NCI-H128 (cell line): ENCODE measurements around the gene KANSL1.

Experiments used
- DNase-seq: peaks from one replicate; lab custom pipeline; 2025; ENCODE audit not compliant: unreplicated experiment; lab: John Stamatoyannopoulos, UW

The KANSL1 gene

GRCh38 chr17:45987706-45988105 is 205.5 kb downstream of the KANSL1 start:
- DNase-seq: no peak

GRCh38 chr17:45986056-45986455 is 207.2 kb downstream of the KANSL1 start:
- no peak for DNase-seq

GRCh38 chr17:45985447-45985846 is 207.8 kb downstream of the KANSL1 start:
- no peak for DNase-seq

GRCh38 chr17:45984368-45984767 is 208.9 kb downstream of the KANSL1 start:
- no peak for DNase-seq

- DNase-seq: no peak
Observed at GRCh38 chr17:45983614-45984310, 209.5 kb downstream of the KANSL1 start.

GRCh38 chr17:45982791-45983613 is 210.2 kb downstream of the KANSL1 start:
- DNase-seq: no peak

GRCh38 chr17:45981306-45981705 is 211.9 kb downstream of the KANSL1 start:
- DNase-seq: no peak

GRCh38 chr17:45980855-45981254 is 212.4 kb downstream of the KANSL1 start:
- DNase-seq: no peak
